IMR-90 (cell line): ENCODE measurements around the gene CYGB. TPM values are rescaled to one million over a fixed set of nuclear protein-coding genes. Genes with fewer than 3 reads are reported as not detected.

Source experiments
- ATAC-seq: fragments of 200-7000 bp; cut with Tn5 transposase; 2 replicates; pipeline ENCODE4 v1.9.1; 2020; ENCODE audit warnings: low read depth, mild to moderate bottlenecking, moderate library complexity
- BruUV-seq: library from RNA; stranded (reverse); fragments of 400-500 nt; replicated peaks from 2 replicates; lab custom pipeline; 2021; lab: Mats Ljungman, UMichigan
- CTCF ChIA-PET: fragments of 300-600 bp; formaldehyde crosslinking; extraction: SDS; loops from one replicate; lab custom pipeline; 2021; ENCODE audit warnings: antibody characterized with exemption; lab: Yijun Ruan, JAX
- POLR2A ChIA-PET: fragments of 300-600 bp; sonication (Branson Sonifier 250); formaldehyde crosslinking; loops from one replicate; lab custom pipeline; 2022; ENCODE audit warnings: antibody characterized with exemption; ENCODE audit not compliant: unreplicated experiment; lab: Charles Lee
- DNase-seq: peaks from one replicate; pipeline ENCODE4 v3.0.0; 2013
- H2AFZ ChIP-seq: replicated peaks from 2 replicates; pipeline ENCODE3; 2013; ENCODE audit warnings: low read length, mild to moderate bottlenecking; ENCODE audit not compliant: poor library complexity
- H2AK5ac ChIP-seq: 2 replicates; pipeline ENCODE4 v1.6.1; 2013; ENCODE audit warnings: low read depth, low read length, inconsistent platforms
- H2AK9ac ChIP-seq: replicated peaks from 2 replicates; pipeline ENCODE3; 2013; ENCODE audit warnings: mild to moderate bottlenecking, low read depth, low read length, moderate library complexity; ENCODE audit not compliant: poor library complexity
- H2BK120ac ChIP-seq: 2 replicates; pipeline ENCODE4 v1.6.1; 2013; ENCODE audit warnings: low read depth, low read length, inconsistent platforms
- H2BK15ac ChIP-seq: 3 replicates; pipeline ENCODE4 v1.6.1; 2013; ENCODE audit warnings: low read depth, low read length, inconsistent platforms
- H2BK20ac ChIP-seq: 2 replicates; pipeline ENCODE4 v1.6.1; 2013; ENCODE audit warnings: low read depth, mild to moderate bottlenecking, inconsistent platforms, low read length, moderate library complexity
- H2BK5ac ChIP-seq: 2 replicates; pipeline ENCODE4 v1.6.1; 2013; ENCODE audit warnings: mild to moderate bottlenecking, low read depth, low read length, inconsistent platforms; ENCODE audit not compliant: poor library complexity, severe bottlenecking
- H3K14ac ChIP-seq: replicated peaks from 2 replicates; pipeline ENCODE4 v1.6.1; 2013; ENCODE audit warnings: low read depth, low read length, inconsistent platforms
- H3K18ac ChIP-seq: 2 replicates; pipeline ENCODE4 v1.6.1; 2013; ENCODE audit warnings: low read depth, low read length, control low read depth
- H3K23ac ChIP-seq: 2 replicates; pipeline ENCODE4 v1.6.1; 2013; ENCODE audit warnings: low read depth, low read length, inconsistent platforms
- H3K27ac ChIP-seq: 2 replicates; pipeline ENCODE4 v1.5.1; 2013; ENCODE audit warnings: mild to moderate bottlenecking, control low read depth, low read length; ENCODE audit not compliant: insufficient read depth
- H3K27me3 ChIP-seq: 2 replicates; pipeline ENCODE4 v1.6.1; 2013; ENCODE audit warnings: low read length; ENCODE audit not compliant: control insufficient read depth, insufficient read depth
- H3K36me3 ChIP-seq: 2 replicates; pipeline ENCODE4 v1.6.1; 2013; ENCODE audit warnings: low read length, mixed read lengths; ENCODE audit not compliant: control insufficient read depth, insufficient read depth
- H3K4ac ChIP-seq: 2 replicates; pipeline ENCODE4 v1.6.1; 2013; ENCODE audit warnings: low read depth, low read length, inconsistent platforms
- H3K4me1 ChIP-seq: 2 replicates; pipeline ENCODE4 v1.6.1; 2013; ENCODE audit warnings: low read length, mixed read lengths; ENCODE audit not compliant: control insufficient read depth, insufficient read depth
- H3K4me2 ChIP-seq: 2 replicates; pipeline ENCODE4 v1.6.1; 2013; ENCODE audit warnings: low read depth, mild to moderate bottlenecking, control low read depth, low read length, moderate library complexity
- H3K4me3 ChIP-seq: 2 replicates; pipeline ENCODE4 v1.5.1; 2013; ENCODE audit warnings: low read depth, mild to moderate bottlenecking, control low read depth, low read length, moderate library complexity; ENCODE audit not compliant: insufficient read depth
- H3K56ac ChIP-seq: 2 replicates; pipeline ENCODE4 v1.6.1; 2013; ENCODE audit warnings: low read length, inconsistent platforms; ENCODE audit not compliant: insufficient read depth; ENCODE audit errors: extremely low read depth
- H3K79me1 ChIP-seq, 2 experiments: 2 replicates each; pipeline ENCODE4 v1.6.1; 2013; ENCODE audit warnings: low read length in 2 of 2, inconsistent platforms in 1 of 2, low read depth in 1 of 2
- H3K9ac ChIP-seq: 2 replicates; pipeline ENCODE4 v1.6.1; 2013; ENCODE audit warnings: low read depth, low read length, control low read depth
- H3K9me1 ChIP-seq: 2 replicates; pipeline ENCODE4 v1.6.1; 2013; ENCODE audit warnings: low read length, inconsistent platforms; ENCODE audit not compliant: insufficient read depth
- H3K9me3 ChIP-seq: 2 replicates; pipeline ENCODE4 v1.6.1; 2013; ENCODE audit warnings: low read length; ENCODE audit not compliant: control insufficient read depth, insufficient read depth
- H4K20me1 ChIP-seq: 2 replicates; pipeline ENCODE4 v1.6.1; 2013; ENCODE audit warnings: low read length, inconsistent platforms; ENCODE audit not compliant: insufficient read depth
- H4K5ac ChIP-seq: 2 replicates; pipeline ENCODE4 v1.6.1; 2013; ENCODE audit warnings: mild to moderate bottlenecking, low read depth, low read length, control low read depth
- H4K8ac ChIP-seq, 2 experiments: 2 replicates each; pipeline ENCODE4 v1.6.1; 2013; ENCODE audit warnings: low read depth in 2 of 2, low read length in 2 of 2, control low read depth in 1 of 2, inconsistent platforms in 1 of 2
- H4K91ac ChIP-seq: 2 replicates; pipeline ENCODE4 v1.6.1; 2013; ENCODE audit warnings: low read depth, low read length, inconsistent platforms; ENCODE audit not compliant: insufficient read depth
- BHLHE40 ChIP-seq: fragments of 150-350 bp; IDR thresholded peaks from 2 replicates; pipeline ENCODE4 v1.6.1; 2016; ENCODE audit warnings: mild to moderate bottlenecking, low read depth, low read length
- CEBPB ChIP-seq: IDR thresholded peaks from 2 replicates; pipeline ENCODE4 v1.6.1; 2012; ENCODE audit warnings: low read depth, low read length, improper control_type of control experiment
- CHD1 ChIP-seq: IDR thresholded peaks from 2 replicates; pipeline ENCODE4 v1.6.1; 2012; ENCODE audit warnings: low read depth, low read length, improper control_type of control experiment
- MAFK ChIP-seq: IDR thresholded peaks from 2 replicates; pipeline ENCODE4 v1.6.1; 2012; ENCODE audit warnings: low read depth, low read length, improper control_type of control experiment
- MAZ ChIP-seq: IDR thresholded peaks from 2 replicates; pipeline ENCODE4 v1.6.1; 2012; ENCODE audit warnings: low read depth, mild to moderate bottlenecking, low read length, improper control_type of control experiment, moderate library complexity, borderline replicate concordance
- POLR2A ChIP-seq: IDR thresholded peaks from 2 replicates; pipeline ENCODE4 v1.6.1; 2012; ENCODE audit warnings: mild to moderate bottlenecking, low read depth, low read length
- RFX5 ChIP-seq: IDR thresholded peaks from 2 replicates; pipeline ENCODE4 v1.8.0; 2012; ENCODE audit warnings: low read depth, mild to moderate bottlenecking, low read length, moderate library complexity
- SMC3 ChIP-seq: fragments of 150-350 bp; IDR thresholded peaks from 2 replicates; pipeline ENCODE4 v1.6.1; 2016; ENCODE audit warnings: low read depth, mild to moderate bottlenecking, antibody characterized with exemption, low read length, moderate library complexity
- WGBS, 2 experiments: methylation state at CpG; one replicate each; pipeline versions ENCODE4 v1.1.5 to v1.1.7; 2013; ENCODE audit warnings: missing lambda C conversion rate in 2 of 2; ENCODE audit not compliant: insufficient read length in 1 of 2; ENCODE audit errors: extremely low coverage in 2 of 2; 5-methylcytosine and 5-hydroxymethylcytosine counted together
- dilution Hi-C: fragments of 300-500 bp; cut with HindIII; formaldehyde crosslinking; loops from one replicate; pipeline ENCODE4 v1.14.3; 2018; ENCODE audit warnings: low sequenced_read_pairs; ENCODE audit not compliant: unreplicated experiment
- in situ Hi-C: fragments of 300-500 bp; cut with MboI; formaldehyde crosslinking; loops from 3 replicates; pipeline ENCODE4 v1.14.3; 2019; ENCODE audit warnings: low sequenced_read_pairs, inconsistent platforms, mixed read lengths
- intact Hi-C: fragments of 100-400 bp; cut with micrococcal nuclease; formaldehyde crosslinking; loops from 2 replicates; pipeline ENCODE4 v1.10.0; 2022
- polyA plus RNA-seq, 3 experiments: library from polyadenylated mRNA; depleted of rRNA; stranded (reverse); fragments of >200 nt; gene quantifications; 2 replicates each; pipeline ENCODE4 v1.2.3, GENCODE V29; 2012; ENCODE audit warnings: low replicate concordance in 1 of 3
- total RNA-seq: library from RNA; depleted of rRNA; stranded (reverse); fragments of >200 nt; gene quantifications from 2 replicates; pipeline ENCODE4 v1.2.3, GENCODE V29; 2012
- TF ChIP-seq, protein P1 (sequence below): fragments of 150-350 bp; IDR thresholded peaks from 2 replicates; pipeline ENCODE4 v1.6.1; 2017; ENCODE audit warnings: mild to moderate bottlenecking, antibody characterized with exemption, low read length, low read depth

CYGB gene
- total and polyA plus RNA-seq, 2 of the 4 experiments (the other 2 are of a cell fraction), result 1.3 to 2.9 TPM

DNA sequence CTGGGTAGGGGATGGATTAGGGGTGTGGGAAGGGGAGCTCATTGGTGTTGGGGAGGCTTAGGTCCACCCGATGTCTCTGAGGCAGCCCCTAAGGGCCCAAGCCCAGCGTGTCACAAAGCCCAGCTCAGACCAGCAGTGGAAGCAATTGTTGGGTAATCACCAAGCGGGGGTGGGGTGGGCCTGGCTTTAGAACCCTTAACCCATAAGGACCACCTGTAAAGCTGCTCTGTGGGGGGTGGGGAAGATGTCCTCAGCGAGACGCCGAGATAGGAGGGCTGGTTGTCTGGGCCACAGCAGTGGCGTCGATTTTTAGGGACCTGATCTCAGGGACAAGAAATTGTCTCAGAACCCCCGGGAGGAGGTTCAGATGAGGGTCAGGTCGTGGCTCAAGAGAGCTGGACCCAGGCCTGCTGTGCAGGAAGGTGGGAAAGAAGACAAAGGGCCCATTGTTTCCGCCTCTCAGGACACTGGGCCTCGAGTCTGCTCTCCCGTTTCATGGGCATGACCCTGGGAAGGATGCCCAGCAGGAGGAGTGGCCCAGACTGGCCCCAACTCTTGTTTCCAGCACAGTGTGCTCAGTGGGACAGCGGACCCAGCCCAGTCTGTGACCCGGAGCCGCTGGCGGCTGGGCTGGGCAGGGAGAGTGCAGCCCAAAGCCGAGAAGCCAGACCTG lies 32.2 kb upstream of the CYGB start:
- Histone ChIP-seq H3K4me3 (no peak overlapping the region), H4K8ac (no peak overlapping the region), H3K79me1 (peaks cover 7 to 22% of the 10 kb centered on the region in 2 experiments), H4K20me1 (peaks cover 36% of the 10 kb centered on the region), H3K4ac (no peak overlapping the region), H2AFZ (peak overlapping the region; percentile 44), H3K9me1 (peaks cover 7% of the 10 kb centered on the region), H3K9ac (no peak overlapping the region), H2BK15ac (no peak overlapping the region), H4K91ac (no peak overlapping the region), H3K36me3 (peaks cover 13% of the 10 kb centered on the region), H4K5ac (no peak overlapping the region), H3K9me3 (peaks cover 6% of the 10 kb centered on the region), H3K27ac (no peak overlapping the region), H3K56ac (no peak overlapping the region), H3K18ac (no peak overlapping the region), H2BK5ac (no peak overlapping the region), H3K4me2 (no peak overlapping the region), H2AK9ac (peak overlapping the region; percentile 18), H2BK120ac (no peak overlapping the region), H3K14ac (no peak overlapping the region), H3K27me3 (no peaks in the 10 kb centered on the region), H2BK20ac (no peak overlapping the region), H3K4me1 (no peaks in the 10 kb centered on the region), H3K23ac (no peak overlapping the region), H2AK5ac (no peak overlapping the region)
- BruUV-seq, result no TSS peak
- no peak for ATAC-seq
- no peak for TF ChIP-seq POLR2A
- TF ChIP-seq, protein P1, sequence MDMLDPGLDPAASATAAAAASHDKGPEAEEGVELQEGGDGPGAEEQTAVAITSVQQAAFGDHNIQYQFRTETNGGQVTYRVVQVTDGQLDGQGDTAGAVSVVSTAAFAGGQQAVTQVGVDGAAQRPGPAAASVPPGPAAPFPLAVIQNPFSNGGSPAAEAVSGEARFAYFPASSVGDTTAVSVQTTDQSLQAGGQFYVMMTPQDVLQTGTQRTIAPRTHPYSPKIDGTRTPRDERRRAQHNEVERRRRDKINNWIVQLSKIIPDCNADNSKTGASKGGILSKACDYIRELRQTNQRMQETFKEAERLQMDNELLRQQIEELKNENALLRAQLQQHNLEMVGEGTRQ, result no peak
- TF ChIP-seq RFX5, result no peak
- TF ChIP-seq SMC3, result no peak
- TF ChIP-seq MAZ, result no peak
- no peak for TF ChIP-seq MAFK
- TF ChIP-seq BHLHE40, result no peak
- no peak for TF ChIP-seq CHD1
- TF ChIP-seq CEBPB, result no peak
- intact Hi-C loops (no loop called here), in situ Hi-C loops (no loop called here), dilution Hi-C loops (no loop called here)
- ChIA-PET CTCF (no interaction called here), POLR2A (interaction anchor here (0.6 kb wide), 1 partner anchor 8 kb away, joined by 6 read pairs; no protein-coding TSS in a partner anchor)
- no peak for DNase-seq
- WGBS, 2 experiments, result 61% methylated on average over 10 of the region's 18 CpGs; no CpG with 5 or more reads in 1 of the 2 experiments
